SK-N-SH treated with all-trans-retinoic acid at 6 μM for 48 hours (cell line): ENCODE results near the gene ZFP92.

ENCODE experiments used
- BACH2 ChIP-seq: fragments of 250-450 bp; sonication (Bioruptor Pico); IDR thresholded peaks from 2 replicates; pipeline ENCODE4 v1.9.0; 2021; ENCODE audit warnings: mild to moderate bottlenecking, borderline replicate concordance
- TOX ChIP-seq: fragments of 250-450 bp; sonication (Bioruptor Pico); IDR thresholded peaks from 2 replicates; pipeline ENCODE4 v1.8.0; 2021; ENCODE audit warnings: mild to moderate bottlenecking, moderate library complexity, borderline replicate concordance
- ZNF8 ChIP-seq: fragments of 450-650 bp; formaldehyde crosslinking; IDR thresholded peaks from 2 replicates; pipeline ENCODE4 v1.5.0; 2020; ENCODE audit warnings: mild to moderate bottlenecking, moderate library complexity
- TF ChIP-seq, protein P1 (sequence below): fragments of 250-450 bp; sonication (Bioruptor Pico); IDR thresholded peaks from 2 replicates; pipeline ENCODE4 v1.5.0; 2020; ENCODE audit warnings: mild to moderate bottlenecking, moderate library complexity

- TF ChIP-seq TOX (CRISPR knock-in tag) (no peak), BACH2 (CRISPR knock-in tag) (no peak), ZNF8 (CRISPR knock-in tag) (no peak)
- TF ChIP-seq, protein P1, sequence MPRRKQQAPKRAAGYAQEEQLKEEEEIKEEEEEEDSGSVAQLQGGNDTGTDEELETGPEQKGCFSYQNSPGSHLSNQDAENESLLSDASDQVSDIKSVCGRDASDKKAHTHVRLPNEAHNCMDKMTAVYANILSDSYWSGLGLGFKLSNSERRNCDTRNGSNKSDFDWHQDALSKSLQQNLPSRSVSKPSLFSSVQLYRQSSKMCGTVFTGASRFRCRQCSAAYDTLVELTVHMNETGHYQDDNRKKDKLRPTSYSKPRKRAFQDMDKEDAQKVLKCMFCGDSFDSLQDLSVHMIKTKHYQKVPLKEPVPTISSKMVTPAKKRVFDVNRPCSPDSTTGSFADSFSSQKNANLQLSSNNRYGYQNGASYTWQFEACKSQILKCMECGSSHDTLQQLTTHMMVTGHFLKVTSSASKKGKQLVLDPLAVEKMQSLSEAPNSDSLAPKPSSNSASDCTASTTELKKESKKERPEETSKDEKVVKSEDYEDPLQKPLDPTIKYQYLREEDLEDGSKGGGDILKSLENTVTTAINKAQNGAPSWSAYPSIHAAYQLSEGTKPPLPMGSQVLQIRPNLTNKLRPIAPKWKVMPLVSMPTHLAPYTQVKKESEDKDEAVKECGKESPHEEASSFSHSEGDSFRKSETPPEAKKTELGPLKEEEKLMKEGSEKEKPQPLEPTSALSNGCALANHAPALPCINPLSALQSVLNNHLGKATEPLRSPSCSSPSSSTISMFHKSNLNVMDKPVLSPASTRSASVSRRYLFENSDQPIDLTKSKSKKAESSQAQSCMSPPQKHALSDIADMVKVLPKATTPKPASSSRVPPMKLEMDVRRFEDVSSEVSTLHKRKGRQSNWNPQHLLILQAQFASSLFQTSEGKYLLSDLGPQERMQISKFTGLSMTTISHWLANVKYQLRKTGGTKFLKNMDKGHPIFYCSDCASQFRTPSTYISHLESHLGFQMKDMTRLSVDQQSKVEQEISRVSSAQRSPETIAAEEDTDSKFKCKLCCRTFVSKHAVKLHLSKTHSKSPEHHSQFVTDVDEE (CRISPR knock-in tag), result no peak
These were observed 45.6 kb upstream of the ZFP92 start for GRCh38 chrX:153365670-153366069.
